ENCODE data around the gene CHST1.

- TF ChIP-seq CTCF (IDR thresholded peaks at IDR 0.05; ENCODE audit: low read length) (no peak), EZH2 (IDR thresholded peaks at IDR 0.05; ENCODE audit: borderline replicate concordance, low read length) (no peak)
Observed at GRCh38 chr11:45614196-45614828, 51.1 kb downstream of the CHST1 start.

Data from OCI-LY1 (cell line).